MV-4-11 (cell line): ENCODE data around the gene MRC2.
"Not testable (repeated sequence)": the region's sequence is repeated elsewhere in the genome, so short reads cannot be mapped to it uniquely, and the experiment has no call there.

Source experiments
- DNase-seq: peaks from one replicate; lab custom pipeline; 2025; lab: John Stamatoyannopoulos, UW

MRC2 gene

GRCh38 chr17:62681061-62681938 lies 53.8 kb downstream of the MRC2 start:
- DNase-seq, result no peak

- DNase-seq, result no peak
Observed at GRCh38 chr17:62681939-62682381, 54.5 kb downstream of the MRC2 start.

GRCh38 chr17:62684179-62684578 lies 56.7 kb downstream of the MRC2 start:
- no peak for DNase-seq

GRCh38 chr17:62687997-62688396 lies 60.5 kb downstream of the MRC2 start:
- DNase-seq, result no peak

GRCh38 chr17:62688398-62689160 lies 61.1 kb downstream of the MRC2 start:
- no peak for DNase-seq

- no peak for DNase-seq
Observed at GRCh38 chr17:62689441-62690167, 62.1 kb downstream of the MRC2 start.

- no peak for DNase-seq
Observed at GRCh38 chr17:62690168-62690897, 62.9 kb downstream of the MRC2 start.

- DNase-seq, result not testable (repeated sequence)
Observed at GRCh38 chr17:62691589-62691915, 64.1 kb downstream of the MRC2 start.

- DNase-seq, result no peak
Observed at GRCh38 chr17:62692159-62692651, 64.7 kb downstream of the MRC2 start.

GRCh38 chr17:62692721-62693431 lies 65.4 kb downstream of the MRC2 start:
- DNase-seq, result no peak

GRCh38 chr17:62693616-62694409 lies 66.3 kb downstream of the MRC2 start:
- DNase-seq, result no peak

GRCh38 chr17:62695093-62695738 lies 67.7 kb downstream of the MRC2 start:
- not testable (repeated sequence) for DNase-seq

- no peak for DNase-seq
Observed at GRCh38 chr17:62696256-62696655, 68.8 kb downstream of the MRC2 start.

GRCh38 chr17:62696726-62697490 lies 69.4 kb downstream of the MRC2 start:
- DNase-seq, result no peak

- DNase-seq, result not testable (repeated sequence)
Observed at GRCh38 chr17:62698459-62698858, 71.0 kb downstream of the MRC2 start.

- no peak for DNase-seq
Observed at GRCh38 chr17:62700964-62701705, 73.7 kb downstream of the MRC2 start.

GRCh38 chr17:62701706-62702085 lies 74.2 kb downstream of the MRC2 start:
- no peak for DNase-seq

- no peak for DNase-seq
Observed at GRCh38 chr17:62702746-62703260, 75.3 kb downstream of the MRC2 start.
